ENCODE measurements around the gene CBFA2T2.

DNA sequence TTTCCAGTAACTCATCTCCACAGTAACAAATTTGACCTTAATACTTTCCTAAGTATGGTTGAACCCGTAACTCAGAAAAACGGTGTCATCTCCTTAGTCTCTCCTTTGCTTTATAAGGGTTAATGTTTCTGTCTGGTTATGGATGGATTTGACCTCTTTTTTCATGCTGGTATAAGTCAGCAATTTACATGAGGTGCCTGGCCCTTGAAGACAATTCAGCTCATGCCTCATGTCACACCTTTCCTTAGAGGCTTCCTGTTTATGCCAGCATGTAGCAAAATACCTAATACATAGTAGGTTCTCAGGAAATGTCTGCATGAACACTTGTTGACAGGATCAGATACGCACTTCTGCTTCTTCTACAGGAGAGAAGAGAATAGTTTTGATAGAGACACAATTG, 134.5 kb downstream of the CBFA2T2 start:
- TF ChIP-seq CTCF (optimal IDR thresholded peaks at IDR 0.05 in 1 of 3, IDR thresholded peaks at IDR 0.05 in 1 of 3, conservative IDR thresholded peaks at IDR 0.05 in 1 of 3; ENCODE audit: extremely low read depth in 1 of 3, insufficient read depth in 2 of 3, low read length in 3 of 3) (no peak), EZH2 (IDR thresholded peaks at IDR 0.05; ENCODE audit: low read length) (no peak)

All from keratinocyte (primary cell).